Measurements from ENCODE around the gene AMIGO2.
"Not testable (repeated sequence)": the region's sequence is repeated elsewhere in the genome, so short reads cannot be mapped to it uniquely, and the experiment has no call there.

The AMIGO2 gene

GRCh38 chr12:47071241-47071852 is 8.4 kb downstream of the AMIGO2 start:
- DNase-seq: no peak

- no peak for DNase-seq
These were observed 9.4 kb downstream of the AMIGO2 start for GRCh38 chr12:47070310-47070709.

GRCh38 chr12:47068539-47068938 is 11.2 kb downstream of the AMIGO2 start:
- no peak for DNase-seq

- no peak for DNase-seq
These were observed 11.9 kb downstream of the AMIGO2 start for GRCh38 chr12:47067771-47068431.

- DNase-seq: peak in 1 of 2 donors; percentile 23
These were observed 12.6 kb downstream of the AMIGO2 start for GRCh38 chr12:47067176-47067575.

GRCh38 chr12:47066278-47067025 is 13.3 kb downstream of the AMIGO2 start:
- no peak for DNase-seq

- DNase-seq: no peak
These were observed 14.2 kb downstream of the AMIGO2 start for GRCh38 chr12:47065546-47065945.

GRCh38 chr12:47058640-47059039 is 21.1 kb downstream of the AMIGO2 start:
- DNase-seq: not testable (repeated sequence)

GRCh38 chr12:47056944-47057343 is 22.8 kb downstream of the AMIGO2 start:
- not testable (repeated sequence) for DNase-seq

GRCh38 chr12:47055856-47056255 is 23.9 kb downstream of the AMIGO2 start:
- not testable (repeated sequence) for DNase-seq

- DNase-seq: no peak
These were observed 25.1 kb downstream of the AMIGO2 start for GRCh38 chr12:47054659-47055058.

GRCh38 chr12:47053961-47054360 is 25.8 kb downstream of the AMIGO2 start:
- DNase-seq: no peak

- no peak for DNase-seq
These were observed 27.5 kb downstream of the AMIGO2 start for GRCh38 chr12:47052274-47052673.

- not testable (repeated sequence) for DNase-seq
These were observed 28.5 kb downstream of the AMIGO2 start for GRCh38 chr12:47051291-47051690.

GRCh38 chr12:47048541-47048940 is 31.2 kb downstream of the AMIGO2 start:
- no peak for DNase-seq

- DNase-seq: no peak
These were observed 38.4 kb downstream of the AMIGO2 start for GRCh38 chr12:47041327-47041726.

GRCh38 chr12:47039756-47040155 is 40.0 kb downstream of the AMIGO2 start:
- DNase-seq: no peak

GRCh38 chr12:47039079-47039478 is 40.7 kb downstream of the AMIGO2 start:
- DNase-seq: no peak

GRCh38 chr12:47038270-47038748 is 41.5 kb downstream of the AMIGO2 start:
- no peak for DNase-seq

GRCh38 chr12:47035484-47035883 is 44.3 kb downstream of the AMIGO2 start:
- DNase-seq: no peak

GRCh38 chr12:47034661-47035060 is 45.1 kb downstream of the AMIGO2 start:
- no peak for DNase-seq

- DNase-seq: no peak
These were observed 45.8 kb downstream of the AMIGO2 start for GRCh38 chr12:47033789-47034555.

- no peak for DNase-seq
These were observed 46.7 kb downstream of the AMIGO2 start for GRCh38 chr12:47033081-47033480.

Measured in stimulated activated CD4-positive, alpha-beta T cell treated with anti-CD3 and anti-CD28 coated beads, Interleukin-2, amount 100 ng/mL, for 24 hours (primary cell).